ENCODE measurements around the gene EPB41L4B. TPM values are rescaled to one million over a fixed set of nuclear protein-coding genes. Genes with fewer than 3 reads are reported as not detected.

The EPB41L4B gene
- total RNA-seq, 1 donor from 2014 or later, result 0.41 TPM

DNA sequence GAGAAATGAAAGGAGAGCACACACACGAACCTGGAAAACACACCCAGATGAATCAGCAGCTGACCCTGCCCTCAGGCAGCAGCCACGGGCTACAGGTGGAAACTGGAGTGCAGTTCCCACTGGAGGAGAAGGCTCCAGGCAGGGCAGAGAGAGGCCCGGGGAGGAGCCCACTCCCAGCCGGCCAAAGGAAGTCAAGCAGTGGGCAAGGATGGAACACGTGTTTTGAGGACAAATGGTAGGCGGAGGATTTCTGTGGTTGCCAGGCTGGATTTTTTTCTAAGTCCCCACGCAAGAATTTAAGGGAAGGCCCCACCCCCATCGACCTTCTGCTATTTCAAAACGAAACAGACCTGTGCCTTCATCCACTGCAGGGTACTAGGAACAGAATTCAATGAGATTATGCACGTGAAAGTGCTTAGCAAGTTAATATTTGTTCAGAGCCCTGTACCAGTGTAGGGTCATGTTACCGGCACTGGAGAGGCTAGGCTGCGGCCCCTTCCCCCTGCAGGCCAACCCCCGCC, 6.8 kb downstream of the EPB41L4B start:
- peaks cover 4% of the 10 kb centered on the region for H3K4me1 Mint-ChIP-seq (ENCODE audit: unreplicated experiment)
- no peak overlapping the region for H3K27ac Mint-ChIP-seq (ENCODE audit: unreplicated experiment)

DNA sequence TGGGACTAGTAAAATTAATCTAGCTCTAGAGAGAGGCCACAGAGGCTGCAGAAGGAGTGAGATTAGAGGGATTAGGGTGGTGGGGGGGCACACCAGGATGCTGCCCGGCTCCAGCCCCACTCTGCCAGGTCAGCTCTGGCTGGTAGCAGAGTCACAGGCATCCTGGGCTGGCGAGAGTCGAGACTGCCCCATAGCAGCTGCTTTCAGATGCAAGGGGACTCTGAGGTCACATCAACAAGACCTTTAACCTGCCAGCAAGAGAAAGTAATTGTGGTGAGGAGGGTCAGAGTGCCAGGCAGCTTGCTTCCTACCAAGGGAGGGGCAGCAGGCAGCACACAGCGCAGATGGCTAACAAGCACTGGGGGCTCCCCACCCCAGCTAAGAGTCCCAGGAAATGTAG, 7.5 kb downstream of the EPB41L4B start:
- Mint-ChIP-seq H3K27ac (ENCODE audit: unreplicated experiment) (no peak overlapping the region), H3K9me3 (ENCODE audit: unreplicated experiment) (no peaks in the 10 kb centered on the region), H3K36me3 (ENCODE audit: low read depth, unreplicated experiment) (no peaks in the 10 kb centered on the region), H3K4me3 (ENCODE audit: unreplicated experiment) (no peak overlapping the region), H3K4me1 (ENCODE audit: unreplicated experiment) (peaks cover 2% of the 10 kb centered on the region), H3K27me3 (ENCODE audit: unreplicated experiment) (peaks cover 2% of the 10 kb centered on the region)
- TF ChIP-seq, protein P1, sequence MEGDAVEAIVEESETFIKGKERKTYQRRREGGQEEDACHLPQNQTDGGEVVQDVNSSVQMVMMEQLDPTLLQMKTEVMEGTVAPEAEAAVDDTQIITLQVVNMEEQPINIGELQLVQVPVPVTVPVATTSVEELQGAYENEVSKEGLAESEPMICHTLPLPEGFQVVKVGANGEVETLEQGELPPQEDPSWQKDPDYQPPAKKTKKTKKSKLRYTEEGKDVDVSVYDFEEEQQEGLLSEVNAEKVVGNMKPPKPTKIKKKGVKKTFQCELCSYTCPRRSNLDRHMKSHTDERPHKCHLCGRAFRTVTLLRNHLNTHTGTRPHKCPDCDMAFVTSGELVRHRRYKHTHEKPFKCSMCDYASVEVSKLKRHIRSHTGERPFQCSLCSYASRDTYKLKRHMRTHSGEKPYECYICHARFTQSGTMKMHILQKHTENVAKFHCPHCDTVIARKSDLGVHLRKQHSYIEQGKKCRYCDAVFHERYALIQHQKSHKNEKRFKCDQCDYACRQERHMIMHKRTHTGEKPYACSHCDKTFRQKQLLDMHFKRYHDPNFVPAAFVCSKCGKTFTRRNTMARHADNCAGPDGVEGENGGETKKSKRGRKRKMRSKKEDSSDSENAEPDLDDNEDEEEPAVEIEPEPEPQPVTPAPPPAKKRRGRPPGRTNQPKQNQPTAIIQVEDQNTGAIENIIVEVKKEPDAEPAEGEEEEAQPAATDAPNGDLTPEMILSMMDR (IDR thresholded peaks at IDR 0.05; ENCODE audit: unreplicated experiment), result no peak
- no peak for DNase-seq (ENCODE audit: low spot score)

More for the DNA sequence above, 6.8 kb downstream of the EPB41L4B start:
- peaks cover 8% of the 10 kb centered on the region for H3K27me3 Mint-ChIP-seq (ENCODE audit: unreplicated experiment)
- H3K4me3 Mint-ChIP-seq (ENCODE audit: unreplicated experiment), result no peak overlapping the region
- H3K36me3 Mint-ChIP-seq (ENCODE audit: low read depth, unreplicated experiment), result no peaks in the 10 kb centered on the region
- DNase-seq (ENCODE audit: low spot score), result no peak
- H3K9me3 Mint-ChIP-seq (ENCODE audit: unreplicated experiment), result no peaks in the 10 kb centered on the region
- TF ChIP-seq, protein P1 (IDR thresholded peaks at IDR 0.05; ENCODE audit: unreplicated experiment), result no peak

DNA sequence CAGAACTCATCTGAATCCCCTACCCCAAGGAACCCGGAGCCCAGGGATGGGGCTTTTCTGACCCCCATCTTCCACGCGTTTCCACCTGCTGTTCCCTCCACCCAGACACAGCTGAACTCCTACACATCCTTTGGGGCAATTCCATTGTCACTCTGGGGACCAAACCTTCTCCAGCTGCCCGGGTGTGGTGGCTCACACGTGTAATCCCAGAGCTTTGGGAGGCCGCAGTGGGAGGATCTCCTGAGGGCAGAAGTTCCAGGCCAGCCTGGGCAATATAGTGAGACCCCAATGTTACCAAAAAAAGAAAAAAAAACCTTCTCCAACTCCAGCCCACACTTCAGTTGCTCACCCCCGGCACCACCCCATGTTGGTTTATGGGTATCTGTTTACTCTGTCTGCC, 8.1 kb downstream of the EPB41L4B start:
- Mint-ChIP-seq H3K4me3 (ENCODE audit: unreplicated experiment) (no peak overlapping the region), H3K27me3 (ENCODE audit: unreplicated experiment) (peaks cover 2% of the 10 kb centered on the region), H3K9me3 (ENCODE audit: unreplicated experiment) (no peaks in the 10 kb centered on the region), H3K27ac (ENCODE audit: unreplicated experiment) (no peak overlapping the region), H3K4me1 (ENCODE audit: unreplicated experiment) (no peaks in the 10 kb centered on the region), H3K36me3 (ENCODE audit: low read depth, unreplicated experiment) (no peaks in the 10 kb centered on the region)
- no peak for DNase-seq (ENCODE audit: low spot score)
- TF ChIP-seq, protein P1 (IDR thresholded peaks at IDR 0.05; ENCODE audit: unreplicated experiment), result no peak

DNA sequence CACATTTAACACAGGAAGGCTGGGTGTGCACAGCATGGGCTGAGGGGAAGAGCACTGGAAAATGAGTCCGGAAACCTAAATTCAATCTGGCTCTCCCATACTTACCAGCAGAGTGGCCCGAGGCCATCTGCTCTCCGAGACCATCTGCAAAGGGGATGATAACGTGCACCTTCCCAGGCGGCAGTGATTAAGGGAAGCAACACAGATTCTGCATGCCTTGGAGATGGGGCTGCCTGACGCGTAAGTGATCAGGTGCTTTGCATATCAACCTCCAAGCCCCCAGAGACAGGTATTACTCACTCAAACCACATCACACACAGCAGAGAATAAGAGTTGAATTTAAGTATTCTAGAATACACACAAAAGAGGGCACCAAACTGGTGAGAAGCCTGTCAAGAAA, 9.1 kb downstream of the EPB41L4B start:
- no peak overlapping the region for H3K27ac Mint-ChIP-seq (ENCODE audit: unreplicated experiment)
- H3K36me3 Mint-ChIP-seq (ENCODE audit: low read depth, unreplicated experiment), result no peaks in the 10 kb centered on the region
- H3K9me3 Mint-ChIP-seq (ENCODE audit: unreplicated experiment), result no peaks in the 10 kb centered on the region
- no peaks in the 10 kb centered on the region for H3K27me3 Mint-ChIP-seq (ENCODE audit: unreplicated experiment)
- H3K4me3 Mint-ChIP-seq (ENCODE audit: unreplicated experiment), result no peak overlapping the region
- no peak for DNase-seq (ENCODE audit: low spot score)
- H3K4me1 Mint-ChIP-seq (ENCODE audit: unreplicated experiment), result no peaks in the 10 kb centered on the region
- TF ChIP-seq, protein P1 (IDR thresholded peaks at IDR 0.05; ENCODE audit: unreplicated experiment), result no peak

DNA sequence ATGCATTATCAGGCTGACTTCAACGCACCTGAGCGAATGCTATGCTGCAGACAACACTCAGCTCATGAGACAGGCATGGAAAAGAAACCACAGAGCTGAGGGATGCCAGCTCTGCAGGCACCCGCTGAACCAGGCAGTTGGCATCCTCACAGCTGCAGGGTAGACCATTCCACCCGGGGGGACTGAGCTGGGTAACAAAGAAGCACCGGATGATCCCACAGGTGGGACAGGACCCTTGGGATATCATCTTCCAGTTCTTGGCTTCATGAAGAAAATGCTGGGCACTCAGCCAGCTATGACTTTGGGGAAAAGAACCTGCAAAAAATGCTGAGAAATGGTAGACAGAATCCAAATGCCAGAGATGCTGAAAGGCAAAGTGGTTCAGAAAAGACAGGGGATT, 9.6 kb downstream of the EPB41L4B start:
- Mint-ChIP-seq H3K4me1 (ENCODE audit: unreplicated experiment) (no peaks in the 10 kb centered on the region), H3K4me3 (ENCODE audit: unreplicated experiment) (no peak overlapping the region), H3K9me3 (ENCODE audit: unreplicated experiment) (no peaks in the 10 kb centered on the region), H3K36me3 (ENCODE audit: low read depth, unreplicated experiment) (no peaks in the 10 kb centered on the region), H3K27ac (ENCODE audit: unreplicated experiment) (no peak overlapping the region), H3K27me3 (ENCODE audit: unreplicated experiment) (no peaks in the 10 kb centered on the region)
- TF ChIP-seq, protein P1 (IDR thresholded peaks at IDR 0.05; ENCODE audit: unreplicated experiment), result no peak
- DNase-seq (ENCODE audit: low spot score), result no peak
